ENCODE measurements around the gene NTM. TPM values are rescaled to one million over a fixed set of nuclear protein-coding genes. Genes with fewer than 3 reads are reported as not detected.

NTM gene
- total RNA-seq, 1 experiment from 2014 or later = 9.9 TPM

- Mint-ChIP-seq H3K9me3 (no peaks in the 10 kb centered on the region; a peak in 1 of 5 replicates), H3K4me1 (peaks cover 6 to 10% of the 10 kb centered on the region in 2 experiments), H3K36me3 (ENCODE audit: insufficient read depth in 1 of 3, low read depth in 3 of 3) (no peaks in the 10 kb centered on the region), H3K4me3 (no peak overlapping the region), H3K27ac (no peak overlapping the region; a peak in 1 of 7 replicates), H3K27me3 (ENCODE audit: low read depth) (peaks cover 2% of the 10 kb centered on the region)
- Histone ChIP-seq H2AFZ (ENCODE audit: low read length) (no peak overlapping the region), H2BK12ac (ENCODE audit: insufficient read length, low read depth, low read length) (no peak overlapping the region), H3K4ac (ENCODE audit: low read depth, low read length) (no peak overlapping the region), H3K27me3 (ENCODE audit: insufficient read depth, low read length) (no peaks in the 10 kb centered on the region), H3K4me2 (ENCODE audit: insufficient read depth, insufficient read length, low read length) (no peak overlapping the region), H4K5ac (ENCODE audit: insufficient read length, low read depth, low read length) (no peak overlapping the region), H4K8ac (replicated peaks; ENCODE audit: insufficient read length, low read depth, low read length) (no peak overlapping the region), H3K9me3 (ENCODE audit: control insufficient read depth, low read depth, low read length) (no peaks in the 10 kb centered on the region), H3K14ac (ENCODE audit: insufficient read depth, low read length) (no peak overlapping the region), H2AK5ac (ENCODE audit: insufficient read length, low read length) (no peak overlapping the region), H3K9ac (ENCODE audit: extremely low read depth, insufficient read length, low read length) (no peak overlapping the region), H3K23ac (ENCODE audit: insufficient read length, low read depth, low read length) (no peak overlapping the region), H3K56ac (ENCODE audit: insufficient read length, low read depth, low read length) (no peak overlapping the region), H4K91ac (ENCODE audit: insufficient read length, low read depth, low read length) (no peak overlapping the region), H3T11ph (ENCODE audit: low read length) (no peak overlapping the region), H3K79me1 (ENCODE audit: insufficient read depth, low read depth, low read length, poor library complexity, severe bottlenecking) (no peaks in the 10 kb centered on the region), H3K18ac (ENCODE audit: insufficient read length, low read depth, low read length) (no peak overlapping the region), H3K4me1 (ENCODE audit: insufficient read depth, low read length) (no peaks in the 10 kb centered on the region), H2BK15ac (ENCODE audit: low read depth, low read length) (no peak overlapping the region), H2BK120ac (ENCODE audit: low read depth, low read length, poor library complexity, severe bottlenecking) (no peak overlapping the region), H3K79me2 (ENCODE audit: insufficient read depth, low read length) (no peaks in the 10 kb centered on the region; the same call in 1 of the 2 replicates), H2BK5ac (ENCODE audit: insufficient read length, low read length) (no peak overlapping the region), H3K27ac (ENCODE audit: insufficient read length, low read depth, low read length) (no peak overlapping the region), H4K20me1 (ENCODE audit: control insufficient read depth, insufficient read depth, insufficient read length) (no peaks in the 10 kb centered on the region), H2BK20ac (ENCODE audit: low read depth, low read length, poor library complexity, severe bottlenecking) (no peak overlapping the region), H3K23me2 (ENCODE audit: insufficient read length, low read depth, low read length, poor library complexity, severe bottlenecking) (no peaks in the 10 kb centered on the region)
- WGBS (ENCODE audit: extremely low coverage, insufficient read length, low lambda C conversion rate) = no CpG with 5 or more reads among the region's 6 CpGs
- no peak for TF ChIP-seq CTCF (conservative IDR thresholded peaks at IDR 0.05)
- DNase-seq = no peak
These were observed 163.6 kb downstream of the NTM start for GRCh38 chr11:131533998-131534397.
